GM23338 (cell line): ENCODE measurements around the gene DZIP1. TPM values are rescaled to one million over a fixed set of nuclear protein-coding genes. Genes with fewer than 3 reads are reported as not detected.

Experiments
- ATAC-seq: fragments of 200-7000 bp; cut with Tn5 transposase; 3 replicates; pipeline ENCODE4 v1.9.1; 2020
- DNase-seq: peaks from one replicate; pipeline ENCODE4 v3.0.0-alpha.2; 2015; ENCODE audit warnings: low spot score
- H2AFZ ChIP-seq: fragments of 200-600 bp; sonication (generic); 2 replicates; pipeline ENCODE4 v1.8.0; 2016; ENCODE audit warnings: antibody characterized with exemption, mild to moderate bottlenecking, moderate library complexity
- H3F3A ChIP-seq: fragments of 200-600 bp; sonication (generic); replicated peaks from 2 replicates; pipeline ENCODE4 v1.8.0; 2017; ENCODE audit warnings: antibody characterized with exemption, mixed run types, low read depth
- H3K27ac ChIP-seq: fragments of 200-600 bp; sonication (generic); 2 replicates; pipeline ENCODE4 v1.6.1; 2016; ENCODE audit warnings: low read depth
- H3K27me3 ChIP-seq: fragments of 200-600 bp; sonication (generic); 2 replicates; pipeline ENCODE4 v1.8.0; 2016; ENCODE audit warnings: mild to moderate bottlenecking, mixed run types, moderate library complexity; ENCODE audit not compliant: insufficient read depth
- H3K36me3 ChIP-seq: fragments of 200-600 bp; sonication (generic); 2 replicates; pipeline ENCODE4 v1.8.0; 2016; ENCODE audit warnings: mild to moderate bottlenecking; ENCODE audit not compliant: insufficient read depth
- H3K4me1 ChIP-seq: fragments of 200-600 bp; sonication (generic); 2 replicates; pipeline ENCODE4 v1.8.0; 2016; ENCODE audit warnings: mild to moderate bottlenecking, moderate library complexity; ENCODE audit not compliant: insufficient read depth
- H3K4me2 ChIP-seq: fragments of 200-600 bp; sonication (generic); 2 replicates; pipeline ENCODE4 v1.7.1; 2017; ENCODE audit warnings: mixed run types
- H3K4me3 ChIP-seq: fragments of 200-600 bp; sonication (generic); 2 replicates; pipeline ENCODE4 v1.6.1; 2016; ENCODE audit warnings: mixed run types
- H3K79me2 ChIP-seq: fragments of 200-600 bp; sonication (generic); replicated peaks from 2 replicates; pipeline ENCODE4 v1.8.0; 2017; ENCODE audit warnings: mild to moderate bottlenecking; ENCODE audit not compliant: insufficient read depth
- H3K9me2 ChIP-seq: fragments of 200-600 bp; sonication (generic); 2 replicates; pipeline ENCODE4 v1.8.0; 2017; ENCODE audit not compliant: insufficient read depth
- H4K20me1 ChIP-seq: fragments of 200-600 bp; sonication (generic); replicated peaks from 2 replicates; pipeline ENCODE4 v1.8.0; 2017; ENCODE audit warnings: mild to moderate bottlenecking; ENCODE audit not compliant: insufficient read depth
- H3K27ac Mint-ChIP-seq: 2 replicates; pipeline ENCODE4 v1.8.0; 2020; ENCODE audit warnings: inconsistent platforms, mild to moderate bottlenecking, moderate library complexity, mixed read lengths
- H3K27me3 Mint-ChIP-seq: 3 replicates; pipeline ENCODE4 v1.8.0; 2022; ENCODE audit warnings: low read depth, mild to moderate bottlenecking, moderate library complexity, mixed read lengths, inconsistent platforms; ENCODE audit not compliant: insufficient read depth, poor library complexity
- H3K36me3 Mint-ChIP-seq: 3 replicates; pipeline ENCODE4 v1.8.0; 2021; ENCODE audit warnings: low read depth, mild to moderate bottlenecking, inconsistent platforms, moderate library complexity, mixed read lengths
- H3K4me1 Mint-ChIP-seq: 3 replicates; pipeline ENCODE4 v1.8.0; 2020; ENCODE audit warnings: mild to moderate bottlenecking, inconsistent platforms, mixed read lengths
- H3K4me3 Mint-ChIP-seq: 3 replicates; pipeline ENCODE4 v1.8.0; 2021; ENCODE audit warnings: moderate library complexity, mild to moderate bottlenecking, inconsistent platforms, mixed read lengths
- H3K9me3 Mint-ChIP-seq: 3 replicates; pipeline ENCODE4 v1.8.0; 2020; ENCODE audit warnings: moderate library complexity, mild to moderate bottlenecking, inconsistent platforms, mixed read lengths
- CTCF ChIP-seq, 2 experiments: fragments of 200-600 bp in 1 of 2; sonication (generic) in 1 of 2; conservative IDR thresholded peaks; 2 replicates each; pipeline versions ENCODE4 v1.5.1 to v1.6.1; 2016 to 2017; ENCODE audit warnings: antibody characterized with exemption in 2 of 2, low read depth in 2 of 2, mild to moderate bottlenecking in 2 of 2, moderate library complexity in 1 of 2
- EZH2 ChIP-seq: fragments of 200-600 bp; sonication (generic); IDR thresholded peaks from one replicate; pipeline ENCODE4 v1.8.0; 2017; ENCODE audit warnings: antibody characterized with exemption, mild to moderate bottlenecking, low read depth; ENCODE audit not compliant: unreplicated experiment
- JUNB ChIP-seq: IDR thresholded peaks from one replicate; pipeline ENCODE4 v1.6.1; 2016; ENCODE audit warnings: antibody characterized with exemption; ENCODE audit not compliant: unreplicated experiment
- NANOG ChIP-seq: IDR thresholded peaks from 2 replicates; pipeline ENCODE4 v1.6.1; 2016; ENCODE audit warnings: antibody characterized with exemption, borderline replicate concordance
- POLR2AphosphoS5 ChIP-seq: IDR thresholded peaks from 2 replicates; pipeline ENCODE4 v1.6.1; 2016; ENCODE audit warnings: antibody characterized with exemption, low read depth
- REST ChIP-seq: IDR thresholded peaks from one replicate; pipeline ENCODE4 v1.6.1; 2018; ENCODE audit warnings: antibody characterized with exemption; ENCODE audit not compliant: unreplicated experiment
- STAT1 ChIP-seq: IDR thresholded peaks from one replicate; pipeline ENCODE4 v1.6.1; 2016; ENCODE audit warnings: antibody characterized with exemption; ENCODE audit not compliant: unreplicated experiment
- ZNF114 ChIP-seq: fragments of 250-450 bp; sonication (Bioruptor Pico); IDR thresholded peaks from 2 replicates; pipeline ENCODE4 v1.5.0; 2020; ENCODE audit warnings: mild to moderate bottlenecking, moderate library complexity
- ZNF331 ChIP-seq: fragments of 250-450 bp; sonication (Bioruptor Pico); IDR thresholded peaks from 2 replicates; pipeline ENCODE4 v1.5.0; 2020; ENCODE audit warnings: low read depth, mild to moderate bottlenecking, moderate library complexity
- ZNF462 ChIP-seq: fragments of 250-450 bp; sonication (Bioruptor Pico); IDR thresholded peaks from 2 replicates; pipeline ENCODE4 v1.5.0; 2020; ENCODE audit warnings: mild to moderate bottlenecking, moderate library complexity
- polyA plus RNA-seq: library from polyadenylated mRNA; unstranded; fragments of >200 nt; fragmentation: Nextera tagmentation; extraction: Ambion mirVana; gene quantifications from 2 replicates; pipeline ENCODE4 v1.2.1, GENCODE V29; 2016
- total RNA-seq: library from RNA; depleted of rRNA; stranded (reverse); fragments of >200 nt; shearing (Covaris generic); gene quantifications from 2 replicates; pipeline ENCODE4 v1.2.3, GENCODE V29; 2014

DZIP1 gene
- total and polyA plus RNA-seq, 2 experiments from 2014 or later, result 10.6 to 24.2 TPM

DNA sequence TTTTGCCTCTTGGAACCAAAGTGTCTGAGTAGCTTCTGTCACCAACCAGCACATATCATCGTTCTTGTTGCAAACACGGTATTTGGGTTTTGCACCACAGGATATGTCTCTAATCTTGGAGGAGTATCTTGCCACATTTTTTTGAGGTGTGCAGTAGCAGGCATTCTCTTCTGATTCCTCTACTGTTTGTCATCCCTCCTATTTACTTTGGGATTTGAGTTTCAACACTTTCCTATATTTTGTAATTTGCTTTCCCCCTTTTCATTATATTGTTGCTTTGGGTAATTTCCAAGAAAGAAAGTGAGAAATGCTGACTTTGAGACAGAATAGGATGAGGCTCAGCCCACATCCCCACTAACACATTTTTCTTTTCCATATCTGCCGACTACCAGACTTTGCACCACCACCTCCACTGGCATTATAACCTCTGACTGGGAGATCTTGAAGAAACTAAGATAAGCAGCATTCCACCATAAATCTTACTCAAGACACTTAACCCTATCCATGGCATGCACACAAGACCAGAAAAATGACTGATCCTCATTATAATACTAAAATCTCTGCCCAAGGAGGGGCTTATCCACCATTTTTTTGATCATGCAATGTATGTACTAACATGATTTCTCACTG is 12.0 kb upstream of the DZIP1 start:
- Histone ChIP-seq H3K36me3 (no peaks in the 10 kb centered on the region), H3K79me2 (no peaks in the 10 kb centered on the region), H4K20me1 (no peaks in the 10 kb centered on the region), H3K9me2 (no peaks in the 10 kb centered on the region), H3F3A (no peaks in the 10 kb centered on the region), H3K4me2 (no peak overlapping the region), H3K27ac (no peak overlapping the region), H2AFZ (0 out of 2 replicates have a peak overlapping the region, but pooled peaks have one; percentile 13), H3K4me3 (no peak overlapping the region), H3K27me3 (no peaks in the 10 kb centered on the region), H3K4me1 (no peaks in the 10 kb centered on the region)
- H3K27ac Mint-ChIP-seq, result no peak overlapping the region
- DNase-seq, result no peak
- H3K36me3 Mint-ChIP-seq, result no peaks in the 10 kb centered on the region
- H3K27me3 Mint-ChIP-seq, result no peaks in the 10 kb centered on the region
- ATAC-seq, result no peak
- peaks cover 4% of the 10 kb centered on the region; the same call in 1 of the 3 replicates for H3K4me1 Mint-ChIP-seq
- no peak overlapping the region for H3K4me3 Mint-ChIP-seq
- TF ChIP-seq EZH2, result no peak
- H3K9me3 Mint-ChIP-seq, result peaks cover 2% of the 10 kb centered on the region; the same call in 1 of the 3 replicates

DNA sequence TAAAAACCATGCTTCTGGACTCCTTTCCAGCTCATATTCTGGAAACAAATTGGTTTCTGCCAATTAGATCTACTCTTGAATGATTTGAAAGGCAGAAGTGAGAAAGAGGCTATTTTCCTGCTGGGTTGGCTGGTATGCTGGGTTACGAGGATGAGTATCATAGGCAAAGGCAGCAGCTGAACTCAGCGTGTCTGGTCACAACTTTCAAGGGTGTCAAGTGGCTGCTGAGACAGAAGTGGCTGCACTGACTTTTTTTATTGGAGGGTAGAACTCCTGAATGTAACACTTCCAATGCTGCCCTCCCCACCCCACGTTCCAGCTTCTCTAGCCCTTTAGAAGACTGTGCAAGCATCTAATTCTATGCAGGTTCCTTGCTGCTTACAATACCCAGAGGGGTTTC is 8.3 kb upstream of the DZIP1 start:
- Mint-ChIP-seq H3K4me1 (peaks cover 4% of the 10 kb centered on the region; the same call in 1 of the 3 replicates), H3K4me3 (no peak overlapping the region), H3K9me3 (peaks cover 8% of the 10 kb centered on the region; the same call in 2 of the 3 replicates), H3K36me3 (no peaks in the 10 kb centered on the region; the same call in 2 of the 3 replicates), H3K27ac (no peak overlapping the region), H3K27me3 (no peaks in the 10 kb centered on the region)
- Histone ChIP-seq H3K4me1 (no peaks in the 10 kb centered on the region), H4K20me1 (no peaks in the 10 kb centered on the region), H3K4me2 (no peak overlapping the region), H3K4me3 (no peak overlapping the region), H3K79me2 (no peaks in the 10 kb centered on the region), H3K27me3 (no peaks in the 10 kb centered on the region), H3K36me3 (no peaks in the 10 kb centered on the region), H3K27ac (no peak overlapping the region), H3K9me2 (no peaks in the 10 kb centered on the region), H3F3A (no peaks in the 10 kb centered on the region), H2AFZ (no peak overlapping the region)
- no peak for DNase-seq
- no peak for ATAC-seq
- no peak for TF ChIP-seq CTCF (conservative IDR thresholded peaks at IDR 0.05; ENCODE audit: low read depth in 2 of 2)
- TF ChIP-seq JUNB, result no peak
- TF ChIP-seq ZNF331 (CRISPR knock-in tag), result no peak
- no peak for TF ChIP-seq ZNF114 (CRISPR knock-in tag)
- no peak for TF ChIP-seq ZNF462 (CRISPR knock-in tag)
- no peak for TF ChIP-seq NANOG
- TF ChIP-seq STAT1, result no peak
- no peak for TF ChIP-seq REST
- TF ChIP-seq POLR2AphosphoS5, result no peak
